ENCODE results near the gene ARL2.
"Not testable (repeated sequence)": the region's sequence is repeated elsewhere in the genome, so short reads cannot be mapped to it uniquely, and the experiment has no call there.

ARL2 gene

DNA sequence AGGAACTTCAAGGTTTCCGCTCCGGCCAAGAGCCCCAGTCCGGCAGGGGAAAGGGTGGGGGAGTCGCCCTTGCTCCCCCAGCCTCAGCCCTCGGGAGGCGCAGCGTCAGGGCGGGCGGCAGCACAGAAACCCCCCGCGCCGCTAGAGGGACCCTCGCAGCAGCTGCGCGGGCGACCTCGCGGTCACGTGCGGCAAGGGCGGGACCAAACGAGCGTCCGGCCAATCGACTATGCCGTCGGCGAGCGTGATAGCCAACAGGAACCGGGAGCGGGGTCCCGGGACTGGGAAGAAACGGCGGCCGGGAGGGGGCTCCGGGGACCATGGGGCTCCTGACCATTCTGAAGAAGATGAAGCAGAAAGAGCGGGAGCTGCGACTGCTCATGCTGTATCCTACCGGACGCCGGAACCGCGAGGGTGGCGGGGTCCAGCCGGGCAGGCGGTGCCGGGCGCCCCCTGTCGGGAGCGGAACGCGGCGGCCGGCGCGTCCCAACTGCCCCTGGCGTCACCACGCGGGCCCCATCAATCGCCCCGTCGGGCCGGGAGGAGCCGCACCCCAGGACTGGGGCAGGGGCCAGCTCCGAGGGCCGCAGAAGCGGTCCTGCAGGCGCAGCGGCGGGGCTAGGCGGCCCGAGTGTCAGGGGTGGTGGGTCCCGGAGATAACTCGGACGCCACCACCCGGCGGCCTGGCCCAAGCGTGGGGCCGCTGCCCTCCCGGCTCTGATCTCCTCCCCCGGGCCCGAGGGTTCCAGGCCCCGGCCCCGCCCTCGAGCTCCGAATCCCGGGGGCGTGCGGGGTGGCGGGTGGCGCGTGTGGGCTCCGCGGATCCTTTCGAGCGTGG is at the start of gene ARL2:
ARL2 (plus strand) TSS at position 273 of the 838 bp plus-strand sequence; CDS start at position 321, 48 bp downstream.
- DNase-seq = peak; percentile 86

DNA sequence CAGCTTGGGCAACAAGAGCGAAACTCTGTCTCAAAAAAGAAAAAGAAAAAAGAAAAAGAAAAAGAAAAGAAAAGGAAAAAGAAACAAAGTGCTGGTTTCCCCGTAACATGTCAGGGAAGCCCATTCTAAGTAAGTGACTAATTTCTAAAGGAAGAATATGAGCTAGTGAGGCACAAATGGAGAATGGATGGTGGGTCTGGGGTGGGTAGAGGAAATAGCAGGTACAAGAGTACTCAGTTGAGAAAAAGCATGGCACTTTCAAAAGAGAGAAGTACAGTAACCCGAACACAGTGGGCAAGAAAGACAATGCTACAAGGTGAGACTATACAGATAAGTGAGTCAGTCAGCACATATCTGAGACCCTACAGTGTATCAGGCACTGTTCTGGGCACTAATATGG is 46.6 kb upstream of the ARL2 start:
- DNase-seq = no peak

DNA sequence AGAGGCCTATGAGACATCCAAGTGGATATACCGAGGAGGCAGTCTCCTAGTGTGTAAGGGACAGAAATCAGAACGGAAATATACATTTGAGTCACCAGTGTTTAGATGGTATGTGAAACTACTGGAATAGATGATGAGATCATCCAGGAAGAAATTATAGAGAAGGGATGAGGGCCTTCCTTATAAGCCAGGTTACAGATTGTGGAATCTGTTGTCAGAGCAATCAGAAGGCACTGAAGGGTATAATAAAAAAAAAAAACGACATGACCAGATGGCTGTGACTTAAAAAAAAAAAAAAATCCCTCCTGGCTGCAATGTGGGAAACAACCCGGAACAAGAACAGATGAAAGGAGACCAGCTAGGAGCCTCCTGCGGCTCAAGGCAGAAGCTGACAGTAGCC is 44.8 kb upstream of the ARL2 start:
- no peak for DNase-seq

DNA sequence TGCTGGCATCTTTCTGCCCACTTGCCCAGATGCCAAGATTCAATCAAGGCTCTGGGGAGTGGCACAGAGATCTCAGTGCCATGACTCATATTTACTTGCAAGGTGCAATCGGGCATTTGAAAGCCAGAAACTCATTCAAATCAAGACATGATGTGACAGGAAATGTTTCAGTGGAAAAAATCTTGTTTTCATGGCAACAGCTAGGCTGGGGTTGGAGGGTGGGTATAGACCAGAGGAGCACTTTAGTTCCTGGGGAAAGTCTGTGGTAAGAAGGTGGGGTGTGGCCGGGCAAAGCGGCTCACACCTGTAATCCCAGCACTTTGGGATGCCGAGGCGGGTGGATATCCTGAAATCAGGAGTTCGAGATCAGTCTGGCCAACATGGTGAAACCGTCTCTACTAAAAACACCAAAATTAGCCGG is 43.2 kb upstream of the ARL2 start:
- peak; percentile 46 for DNase-seq

DNA sequence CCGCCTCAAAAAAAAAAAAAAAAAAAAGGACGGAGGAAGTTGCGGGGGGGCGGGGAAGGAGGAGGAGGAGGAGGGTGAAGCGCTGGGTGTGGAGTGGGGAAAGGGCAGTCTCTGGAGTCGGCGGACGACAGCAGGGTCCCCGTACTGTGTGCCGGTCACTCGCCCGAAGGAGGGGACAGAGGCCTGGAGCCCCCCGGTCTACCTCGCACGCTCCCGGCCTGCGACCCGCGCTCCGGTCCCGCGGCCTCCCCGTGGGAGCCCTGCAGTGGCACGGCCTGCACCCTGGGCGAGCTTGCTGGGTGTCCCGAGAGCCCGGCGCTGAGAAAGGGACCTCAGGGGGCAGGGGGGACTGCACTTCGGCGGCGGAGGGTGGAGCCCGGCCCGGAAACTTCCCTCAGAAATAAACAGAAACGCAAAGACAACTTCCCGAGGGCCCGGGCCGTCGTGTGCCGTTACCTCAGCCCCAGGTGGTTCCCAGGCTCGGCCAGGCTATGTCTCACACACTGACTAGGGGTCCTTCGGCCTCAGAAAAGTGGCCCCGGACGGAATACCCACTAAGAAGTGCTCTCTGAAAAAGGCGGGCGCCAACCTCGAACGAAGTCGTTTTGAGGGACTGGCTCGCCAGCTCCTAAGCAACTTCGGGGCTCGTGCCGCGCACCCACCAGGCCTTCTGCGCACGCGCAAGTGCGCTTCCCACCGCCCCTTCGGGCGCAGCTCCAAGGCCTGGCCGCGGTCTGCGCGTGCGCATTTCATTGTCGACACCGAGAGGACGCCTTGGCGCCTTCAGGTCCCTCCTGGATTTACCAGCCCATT is 42.3 kb upstream of the ARL2 start, which contains the start of gene MAJIN:
MAJIN (minus strand) TSS at position 688 of the 813 bp plus-strand sequence. CDS start 12,703 bp downstream, outside the sequence.
- DNase-seq = peak; percentile 92

DNA sequence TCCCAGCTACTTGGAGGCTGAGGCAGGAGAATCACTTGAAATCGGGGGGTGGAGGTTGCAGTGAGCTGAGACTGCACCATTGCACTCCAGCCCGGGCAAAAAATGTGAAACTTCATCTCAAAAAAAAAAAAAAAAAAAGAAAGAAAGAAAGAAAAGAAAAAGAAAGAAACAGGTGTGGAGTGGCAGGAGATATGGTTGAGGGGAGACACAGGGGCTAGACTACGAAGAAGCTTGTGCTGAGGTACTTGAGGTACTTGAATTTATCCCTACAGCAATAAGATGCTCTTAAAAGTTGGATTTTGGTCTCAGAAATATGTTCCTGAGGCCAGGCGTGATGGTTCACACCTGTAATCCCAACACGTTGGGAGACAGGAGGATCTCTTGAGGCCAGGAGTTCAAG is 39.8 kb upstream of the ARL2 start:
- no peak for DNase-seq

DNA sequence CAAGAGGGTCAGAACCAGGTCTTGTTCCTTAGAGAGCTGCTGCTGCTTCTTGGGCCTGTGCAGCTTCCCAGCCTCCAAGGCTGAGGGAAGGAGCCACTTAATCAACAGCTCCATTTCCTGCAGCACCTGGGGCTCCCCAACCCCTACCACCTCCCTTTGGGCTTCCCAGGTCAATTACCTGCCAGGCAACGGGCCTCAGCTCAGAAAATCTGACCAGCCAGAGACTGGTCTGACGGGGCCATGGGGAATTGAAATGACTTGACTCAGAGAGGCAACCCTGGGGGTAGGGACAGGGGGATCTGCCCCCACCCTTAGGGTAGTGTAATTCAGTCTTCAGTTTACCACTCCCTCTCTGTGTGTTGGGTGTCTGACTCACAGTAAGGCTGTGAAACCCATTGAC is 37.3 kb upstream of the ARL2 start:
- DNase-seq = no peak

DNA sequence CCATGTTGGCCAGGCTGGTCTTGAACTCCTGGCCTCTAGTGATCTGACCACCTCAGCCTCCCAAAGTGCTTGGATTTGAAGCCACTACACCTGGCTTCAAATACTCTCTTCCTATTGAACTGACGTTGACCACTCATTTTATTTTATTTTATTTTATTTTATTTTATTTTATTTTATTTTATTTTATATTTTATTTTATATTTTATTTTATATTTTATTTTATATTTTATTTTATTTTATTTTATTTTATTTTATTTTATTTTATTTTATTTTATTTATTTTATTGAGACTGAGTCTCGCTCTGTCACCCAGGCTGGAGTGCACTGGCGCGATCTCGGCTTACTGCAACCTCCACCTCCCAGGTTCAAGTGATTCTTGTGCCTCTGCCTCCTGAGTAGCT is 30.6 kb upstream of the ARL2 start:
- not testable (repeated sequence) for DNase-seq

DNA sequence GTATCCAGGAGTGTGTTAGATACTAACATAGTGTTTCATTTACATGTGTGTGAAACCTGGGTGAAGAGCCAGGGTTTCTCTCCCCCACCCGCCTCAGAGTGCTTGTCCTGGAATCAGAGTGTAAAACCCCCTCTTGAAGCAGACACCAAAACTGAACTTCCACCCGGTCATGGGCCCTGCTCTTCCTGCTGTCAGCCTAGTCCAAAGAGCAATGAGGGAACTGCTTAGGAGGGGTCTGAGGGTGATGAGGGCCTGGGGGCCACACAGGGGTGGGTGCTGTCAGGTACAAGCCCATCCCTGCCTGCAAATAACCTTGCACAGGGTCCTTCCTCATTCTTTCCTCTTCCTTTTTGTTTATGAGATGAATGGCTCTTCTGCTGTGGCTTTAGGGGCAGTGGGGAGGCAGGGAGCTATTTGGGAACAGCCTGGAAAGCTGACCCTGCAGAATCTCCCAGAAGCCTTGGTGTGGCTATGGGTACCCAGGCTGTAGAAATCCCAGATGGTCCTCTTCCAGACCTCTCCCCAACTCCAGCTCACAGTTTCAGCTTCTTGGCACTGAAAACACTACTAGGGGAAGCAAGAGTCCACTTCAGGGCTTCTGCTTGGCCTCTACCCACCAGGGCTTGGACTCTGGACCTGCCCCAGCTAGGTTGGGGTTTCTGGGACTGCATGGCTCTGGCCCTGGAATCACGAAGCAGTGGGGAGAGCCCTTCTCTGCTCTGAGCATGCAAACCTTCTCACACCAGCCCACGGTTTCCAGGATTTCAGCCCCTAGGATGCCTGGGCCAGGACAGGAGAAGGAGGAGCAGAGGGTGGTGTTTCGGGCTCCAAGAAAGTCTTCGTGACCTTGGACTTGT is 25.7 kb upstream of the ARL2 start:
- no peak for DNase-seq

DNA sequence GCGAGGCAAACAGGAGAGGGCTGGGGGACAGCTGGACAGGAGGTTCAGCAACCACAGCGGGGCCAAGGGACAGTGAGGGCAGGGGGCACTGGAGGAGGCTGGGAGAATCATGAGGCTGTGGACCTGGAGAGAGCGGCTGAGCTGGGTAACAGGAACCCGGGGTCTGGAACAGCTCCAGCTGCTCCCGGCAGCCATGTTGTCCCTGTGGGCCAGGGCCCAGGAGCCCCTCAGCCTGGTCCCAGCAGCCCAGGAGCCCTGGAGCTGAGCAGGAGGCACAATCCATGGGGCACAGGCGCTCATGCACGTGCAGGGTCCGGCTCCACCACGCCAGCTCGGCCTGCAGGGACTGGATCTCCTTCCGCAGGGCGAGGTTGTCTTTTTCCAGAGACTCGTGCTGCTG is 24.5 kb upstream of the ARL2 start:
- DNase-seq = no peak

DNA sequence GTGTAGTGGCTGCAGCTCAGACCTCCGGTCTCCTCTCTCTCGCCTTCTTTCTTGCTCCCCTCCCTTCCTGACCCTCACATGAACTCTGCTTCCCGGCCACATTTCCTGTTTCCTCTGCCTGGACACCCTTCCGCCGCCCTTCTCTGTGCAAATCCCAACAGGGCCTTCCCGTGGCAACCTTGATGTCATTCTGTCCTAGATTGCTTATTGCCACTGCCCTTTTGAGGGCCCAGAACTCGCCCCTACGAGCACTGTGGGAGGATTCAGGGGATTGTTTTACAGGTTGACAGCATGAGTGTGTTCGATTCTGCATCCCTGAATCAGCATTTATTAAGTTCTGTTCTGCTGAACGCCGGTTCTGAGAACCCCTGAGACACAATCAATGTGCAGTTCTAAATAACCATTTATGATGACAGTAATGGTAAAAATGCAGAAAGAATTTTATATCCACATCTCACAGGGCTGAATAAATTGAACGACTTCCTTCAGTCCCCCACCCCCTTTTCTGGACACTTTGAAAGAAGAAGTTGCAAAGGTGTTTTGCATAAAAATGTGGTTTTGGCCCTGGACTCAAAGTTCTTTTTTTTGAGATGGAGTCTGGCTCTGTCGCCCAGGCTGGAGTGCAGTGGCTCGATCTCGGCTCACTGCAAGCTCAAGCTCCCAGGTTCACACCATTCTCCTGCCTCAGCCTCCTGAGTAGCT is 23.6 kb upstream of the ARL2 start:
- DNase-seq = no peak

DNA sequence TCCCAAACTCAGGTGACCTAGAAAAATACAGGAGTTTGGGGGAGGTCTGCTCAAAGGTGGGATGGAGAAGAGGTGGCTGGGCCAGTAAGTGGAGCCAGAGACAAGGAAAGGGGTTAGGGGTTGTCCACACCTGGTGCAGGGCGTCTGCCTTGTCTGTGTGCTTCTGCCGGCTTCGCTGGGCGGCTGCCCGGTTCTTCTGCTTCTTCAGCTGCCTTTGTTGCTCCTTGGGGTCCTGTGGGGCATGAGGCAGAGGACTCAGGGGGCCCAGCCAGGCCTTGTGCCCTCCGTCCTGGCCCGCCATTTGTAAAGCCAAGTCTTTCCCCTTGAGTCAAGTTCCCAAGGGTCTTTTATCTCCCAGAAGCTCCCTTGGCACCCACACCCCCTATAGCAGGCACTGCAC is 19.6 kb upstream of the ARL2 start:
- DNase-seq = no peak

DNA sequence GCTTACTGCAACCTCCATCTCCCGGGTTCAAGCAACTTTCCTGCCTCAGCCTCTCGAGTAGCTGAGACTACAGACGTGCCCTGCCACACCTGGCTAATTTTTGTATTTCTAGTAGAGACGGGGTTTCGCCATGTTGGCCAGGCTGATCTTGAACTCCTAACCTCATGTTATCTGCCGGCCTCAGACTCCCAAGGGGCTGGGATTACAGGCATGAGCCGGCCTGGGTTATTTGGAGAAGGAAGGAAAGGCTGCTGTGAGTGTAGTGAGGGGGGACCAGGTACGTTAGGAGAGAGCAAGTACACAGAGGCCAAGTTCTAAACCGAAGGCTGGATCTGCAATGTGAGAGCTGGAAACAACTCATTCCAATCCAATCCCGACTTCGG is 17.6 kb upstream of the ARL2 start:
- DNase-seq = no peak

DNA sequence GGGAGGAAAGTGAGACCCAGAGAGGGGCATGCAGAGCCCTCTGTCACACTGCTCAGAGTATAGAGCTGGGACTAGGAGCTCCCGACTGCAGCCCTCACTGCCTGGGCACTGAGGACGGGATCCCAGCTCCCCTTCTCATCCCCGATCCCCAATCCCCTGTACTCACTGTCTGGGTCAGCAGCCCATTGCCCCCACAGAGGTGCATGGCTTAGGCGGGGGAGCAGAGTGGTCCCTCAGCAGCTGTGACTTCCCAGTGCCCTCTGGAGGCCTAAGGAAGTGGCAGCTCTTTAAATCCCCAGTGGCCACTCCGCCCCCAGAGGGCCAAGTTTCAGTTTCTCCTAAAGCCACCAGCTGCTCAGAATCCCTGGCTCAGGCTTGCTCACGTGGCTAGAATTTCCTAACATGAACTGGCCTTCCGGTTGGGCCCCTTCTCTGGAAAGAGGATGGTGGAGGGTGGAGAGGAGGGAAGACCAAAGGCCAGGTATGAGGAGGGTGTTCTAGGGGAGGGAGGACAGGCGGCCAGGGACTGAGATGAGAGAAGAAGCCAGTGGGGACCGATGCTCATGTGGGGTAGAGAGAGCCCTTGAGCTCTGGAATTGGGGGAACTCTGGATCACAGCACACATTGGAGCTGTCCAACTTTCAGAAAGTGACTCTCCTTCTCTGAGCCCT is 17.1 kb upstream of the ARL2 start, which contains the start of gene BATF2:
BATF2 (minus strand) TSS at position 262 of the 671 bp plus-strand sequence; CDS start at position 205, 57 bp downstream.
- DNase-seq = no peak

DNA sequence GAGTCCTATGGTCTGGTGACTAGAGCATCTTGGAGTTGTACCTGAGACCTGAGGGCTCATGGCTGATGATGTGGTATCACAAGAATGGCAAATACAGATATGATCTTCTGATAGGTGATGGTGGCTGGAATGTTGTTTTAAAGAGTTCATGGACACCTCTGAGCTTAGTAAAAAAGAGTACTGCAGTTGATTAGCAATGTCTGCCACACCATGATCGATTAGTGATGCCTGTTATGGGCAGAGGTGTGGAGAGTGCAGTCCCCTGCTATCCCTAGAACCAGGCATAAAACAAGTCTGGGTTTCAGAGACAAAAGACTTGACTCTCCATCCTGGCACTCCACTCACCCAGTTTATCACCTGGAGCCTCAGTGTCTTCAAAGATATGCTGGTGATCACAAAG is 15.8 kb upstream of the ARL2 start:
- no peak for DNase-seq

DNA sequence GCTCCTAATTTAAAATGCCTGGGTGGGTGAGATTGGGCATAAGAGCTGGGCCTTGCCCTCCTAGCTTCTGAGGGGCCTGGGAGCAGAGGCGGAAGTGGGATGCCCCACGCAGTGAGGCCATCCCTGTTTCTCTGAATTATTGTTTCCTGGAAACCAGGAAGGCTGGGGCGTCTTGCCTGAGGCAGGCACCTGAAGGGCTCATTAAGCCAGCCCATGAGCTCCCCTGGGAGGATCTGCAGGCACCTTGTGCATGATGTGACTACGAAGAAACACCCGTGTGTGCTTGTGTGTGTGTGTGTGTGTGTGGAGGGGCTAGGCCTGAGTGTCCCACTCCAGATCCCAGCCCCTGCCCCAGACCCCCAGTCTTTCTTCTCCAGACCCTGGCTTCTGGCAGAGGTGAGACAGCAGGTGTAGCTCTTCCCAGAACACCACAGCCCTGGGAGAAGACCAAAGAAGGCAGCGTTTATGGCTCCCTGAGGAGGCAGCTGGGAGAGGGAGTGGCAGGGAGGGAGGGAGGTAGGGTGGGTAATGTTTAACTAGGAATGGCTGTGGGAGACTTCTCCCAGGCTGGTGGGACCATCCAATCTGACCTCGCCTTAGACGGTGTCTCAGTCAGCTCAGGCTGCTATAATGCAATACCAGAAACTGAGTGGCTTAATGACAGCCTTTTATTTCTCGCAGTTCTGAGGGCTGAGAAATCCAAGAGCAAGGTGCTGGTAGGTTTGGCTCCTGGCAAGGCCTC is 15.1 kb upstream of the ARL2 start:
- DNase-seq = no peak

DNA sequence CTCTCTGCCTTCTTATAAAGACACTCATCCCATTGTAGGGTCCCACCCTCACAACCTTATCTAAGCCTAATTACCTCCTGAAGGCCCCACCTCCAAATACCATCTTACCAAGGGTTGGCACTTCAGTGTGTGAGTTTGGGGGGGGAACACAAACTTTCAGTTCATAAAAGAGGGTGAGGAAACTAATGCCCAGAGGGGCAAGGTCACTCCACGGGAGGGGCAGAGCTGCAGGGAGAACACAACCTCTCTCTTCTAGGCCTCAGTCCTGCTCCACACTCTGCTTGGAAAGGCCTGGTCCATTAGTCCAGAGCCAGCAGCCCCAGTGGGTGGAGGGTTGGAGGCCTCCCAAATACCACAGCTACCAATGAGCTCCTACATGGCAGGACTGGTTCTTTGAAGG is 14.5 kb upstream of the ARL2 start:
- no peak for DNase-seq

DNA sequence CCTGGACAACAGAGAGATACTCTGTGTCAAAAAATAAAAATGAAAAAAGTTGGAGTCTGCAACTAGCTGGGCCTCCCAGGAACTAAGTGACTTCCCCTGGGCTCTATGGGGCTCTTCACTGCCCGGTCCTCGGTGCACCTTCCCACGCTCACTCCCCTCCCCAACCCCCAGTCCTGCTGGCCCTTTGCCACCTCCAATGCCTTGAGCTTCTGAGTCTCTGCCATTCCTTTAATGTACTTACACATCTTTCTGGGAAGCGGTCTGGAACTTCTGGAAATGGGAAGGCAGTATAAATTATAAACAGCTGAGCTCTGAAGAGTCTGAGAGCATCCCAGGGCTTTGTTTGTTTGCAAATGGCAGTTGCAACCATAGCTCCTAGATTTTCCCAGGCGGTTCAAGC is 11.3 kb upstream of the ARL2 start:
- DNase-seq = no peak

DNA sequence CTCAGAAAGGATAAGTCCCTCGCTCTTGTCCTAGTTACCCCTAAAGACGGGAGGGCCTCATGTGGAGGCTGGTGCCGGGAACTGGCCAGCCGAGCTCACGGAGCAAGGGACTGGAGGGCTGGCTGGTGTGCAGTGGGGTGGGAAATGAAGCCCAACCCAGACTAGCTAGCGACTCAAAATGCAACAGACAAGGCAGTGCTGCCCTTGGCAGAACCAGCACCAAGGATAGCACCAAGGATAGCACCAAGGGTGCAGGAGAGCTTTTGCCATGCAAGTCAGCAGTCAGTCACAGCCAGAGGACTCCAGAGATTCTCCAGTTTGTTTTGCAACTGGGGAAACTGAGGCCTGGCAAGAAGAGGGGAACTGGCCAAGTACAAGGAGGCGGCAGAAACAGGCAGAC is 10.7 kb upstream of the ARL2 start:
- DNase-seq = no peak

DNA sequence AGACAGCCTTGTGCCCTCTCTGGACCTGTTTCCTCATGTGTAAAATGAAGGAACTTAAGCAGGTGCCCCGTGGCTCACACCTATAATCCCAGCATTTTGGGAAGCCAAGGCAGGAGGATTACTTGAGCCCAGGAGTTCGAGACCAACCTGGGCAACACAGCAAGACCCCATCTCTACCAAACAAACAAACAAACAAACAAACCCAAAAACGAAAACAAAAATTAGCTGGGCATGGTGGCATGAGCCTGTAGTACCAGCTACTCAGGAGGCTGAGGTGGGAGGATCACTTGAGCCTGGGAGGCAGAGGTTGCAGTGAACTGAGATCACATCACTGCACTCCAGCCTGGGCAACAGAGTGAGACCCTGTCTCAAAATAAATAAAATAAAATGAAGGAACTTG is 10.0 kb upstream of the ARL2 start:
- not testable (repeated sequence) for DNase-seq

DNA sequence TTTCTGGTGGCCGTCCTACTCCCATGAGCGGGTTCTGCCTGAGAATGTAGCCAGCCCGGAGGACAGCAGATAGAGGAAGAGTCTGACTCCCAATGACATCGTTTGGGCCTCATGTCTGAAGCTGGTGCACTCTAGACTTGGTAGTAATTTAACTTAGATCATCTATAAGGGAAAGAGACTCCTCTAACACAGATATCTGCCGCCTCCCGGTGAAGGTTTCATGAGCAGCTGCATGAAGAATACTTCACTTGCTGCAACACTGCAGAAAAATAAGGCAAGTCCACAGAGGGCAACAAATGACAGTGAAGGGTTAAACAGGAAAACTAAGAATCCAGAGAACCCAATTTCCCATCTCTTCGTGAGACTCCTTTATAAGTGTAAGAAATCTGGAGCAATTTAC is 5.9 kb upstream of the ARL2 start:
- DNase-seq = no peak
